Lower lobe of right lung (tissue), 2 donors: ENCODE data around the gene WDR3. TPM values are rescaled to one million over a fixed set of nuclear protein-coding genes. Genes with fewer than 3 reads are reported as not detected.

ENCODE experiments used
- ATAC-seq, 2 donors: fragments of 200-7000 bp; cut with Tn5 transposase; one replicate each; pipeline ENCODE4 v1.9.1; 2020 to 2022; ENCODE audit warnings: mild to moderate bottlenecking in 2 of 2, moderate library complexity in 2 of 2
- DNase-seq: peaks from one replicate; pipeline ENCODE4 v3.0.0-alpha.2; 2020
- H3K27ac ChIP-seq: fragments of 200-600 bp; one replicate; pipeline ENCODE4 v1.8.0; 2022
- H3K27me3 ChIP-seq: fragments of 200-600 bp; one replicate; pipeline ENCODE4 v1.8.0; 2022; ENCODE audit warnings: low read depth
- H3K36me3 ChIP-seq: fragments of 200-600 bp; one replicate; pipeline ENCODE4 v1.8.0; 2022; ENCODE audit warnings: mild to moderate bottlenecking
- H3K4me1 ChIP-seq: fragments of 200-600 bp; one replicate; pipeline ENCODE4 v1.8.0; 2022
- H3K4me3 ChIP-seq: fragments of 200-600 bp; one replicate; pipeline ENCODE4 v1.8.0; 2022; ENCODE audit warnings: mild to moderate bottlenecking
- H3K9me3 ChIP-seq: fragments of 200-600 bp; one replicate; pipeline ENCODE4 v1.8.0; 2022
- CTCF ChIP-seq: fragments of 200-600 bp; IDR thresholded peaks from one replicate; pipeline ENCODE4 v1.8.0; 2022; ENCODE audit warnings: antibody characterized with exemption, mild to moderate bottlenecking
- intact Hi-C: fragments of 100-400 bp; cut with DNase I; formaldehyde crosslinking; loops from one replicate; pipeline ENCODE4 v1.11.0; 2022
- total RNA-seq: library from RNA; stranded (reverse); fragmentation: NEBNext Ultra II Directional; extraction: Animal tissue kit (Norgen Biotek cat#: 25700); gene quantifications from one replicate; pipeline ENCODE4 v1.2.1, GENCODE V29; 2021
- donor health status: DM: no; HTN: yes; CAD: no; lungs with severe emphysema.

WDR3 gene
- total RNA-seq, 1 donor from 2014 or later: 19.3 TPM

DNA sequence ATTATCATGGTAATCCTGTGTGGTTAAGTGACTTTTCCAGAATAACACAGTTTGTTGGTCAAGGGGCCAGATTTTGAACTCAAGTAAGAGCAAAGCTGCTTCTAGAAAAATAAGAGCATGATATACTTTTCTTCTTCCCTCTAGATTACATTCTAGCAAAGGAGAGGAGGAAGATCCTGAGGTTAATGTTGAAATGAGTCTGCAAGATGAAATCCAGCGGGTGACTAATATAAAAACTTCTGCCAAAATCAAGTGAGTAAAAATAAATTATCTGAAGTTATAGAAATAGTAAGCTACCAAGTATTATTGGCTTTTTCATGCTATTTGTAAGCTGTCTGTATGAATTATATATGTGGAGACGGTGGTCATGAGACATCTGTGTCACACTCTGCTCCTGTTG lies 12.8 kb downstream of the WDR3 start:
- peaks cover 100% of the 10 kb centered on the region for H3K36me3 ChIP-seq
- H3K27me3 ChIP-seq: no peaks in the 10 kb centered on the region
- H3K4me1 ChIP-seq: no peaks in the 10 kb centered on the region
- no peak for ATAC-seq
- H3K4me3 ChIP-seq: no peak overlapping the region
- TF ChIP-seq CTCF: no peak
- H3K27ac ChIP-seq: no peak overlapping the region
- H3K9me3 ChIP-seq: no peaks in the 10 kb centered on the region
- DNase-seq: no peak
- intact Hi-C loops: no loop called here

GRCh38 chr1:117952386-117952785 lies 22.8 kb downstream of the WDR3 start:
- intact Hi-C loops: no loop called here
- Histone ChIP-seq H3K27me3 (no peaks in the 10 kb centered on the region), H3K36me3 (peaks cover 100% of the 10 kb centered on the region), H3K9me3 (no peaks in the 10 kb centered on the region), H3K4me1 (no peaks in the 10 kb centered on the region), H3K4me3 (no peak overlapping the region), H3K27ac (no peak overlapping the region)
- ATAC-seq (no peak), DNase-seq (no peak)
- no peak for TF ChIP-seq CTCF

DNA sequence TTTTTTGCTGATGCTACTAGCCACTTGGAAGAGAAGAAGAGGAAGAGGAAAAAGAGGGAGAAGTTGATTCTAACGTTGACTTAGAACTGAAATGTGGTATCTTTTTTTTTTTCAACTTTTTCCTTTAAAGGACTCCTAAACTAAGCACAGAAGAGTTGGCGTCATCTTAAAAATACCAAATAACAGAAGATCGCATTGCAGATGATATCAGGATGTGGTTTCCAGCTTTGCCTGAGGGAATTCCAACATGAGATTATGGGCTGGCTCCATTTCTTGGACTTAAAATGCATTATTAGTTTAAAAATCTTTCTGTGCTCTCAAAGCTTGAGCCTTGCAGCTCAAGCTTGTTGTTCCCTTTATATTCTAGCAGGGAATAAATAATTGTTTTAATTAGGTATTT lies 29.8 kb downstream of the WDR3 start:
- DNase-seq: no peak
- no peak for TF ChIP-seq CTCF
- H3K4me1 ChIP-seq: no peaks in the 10 kb centered on the region
- ATAC-seq: no peak
- H3K4me3 ChIP-seq: no peak overlapping the region
- H3K9me3 ChIP-seq: no peaks in the 10 kb centered on the region
- H3K27ac ChIP-seq: no peak overlapping the region
- peaks cover 80% of the 10 kb centered on the region for H3K36me3 ChIP-seq
- intact Hi-C loops: no loop called here
- no peaks in the 10 kb centered on the region for H3K27me3 ChIP-seq

GRCh38 chr1:117964290-117965038 lies 34.9 kb downstream of the WDR3 start:
- H3K9me3 ChIP-seq: no peaks in the 10 kb centered on the region
- DNase-seq (no peak), ATAC-seq (no peak)
- intact Hi-C loops: no loop called here
- peaks cover 29% of the 10 kb centered on the region for H3K36me3 ChIP-seq
- no peak overlapping the region for H3K27ac ChIP-seq
- H3K4me3 ChIP-seq: no peak overlapping the region
- no peak for TF ChIP-seq CTCF
- no peaks in the 10 kb centered on the region for H3K4me1 ChIP-seq
- H3K27me3 ChIP-seq: no peaks in the 10 kb centered on the region

DNA sequence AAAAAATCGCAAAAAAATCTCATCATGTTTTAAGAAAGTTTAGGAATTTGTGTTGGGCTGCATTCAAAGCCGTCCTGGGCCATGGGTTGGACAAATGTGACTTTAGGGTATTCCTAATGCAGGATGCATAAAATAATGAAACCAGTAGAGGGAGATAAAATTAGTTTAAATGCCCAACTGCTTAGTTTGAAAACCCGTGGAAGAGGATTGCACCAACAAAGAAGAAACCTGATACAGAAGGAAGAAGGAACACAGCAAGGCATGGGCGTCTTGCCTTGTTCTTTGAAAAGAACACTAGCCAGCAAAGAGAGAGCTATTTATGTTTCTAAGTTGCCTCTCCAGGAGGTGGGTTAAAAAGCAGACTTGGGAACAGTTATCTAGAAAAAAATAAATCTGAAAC lies 37.9 kb downstream of the WDR3 start:
- no peak for ATAC-seq
- H3K36me3 ChIP-seq: peaks cover 9% of the 10 kb centered on the region

More for the DNA sequence above, 37.9 kb downstream of the WDR3 start:
- intact Hi-C loops: no loop called here
- H3K4me3 ChIP-seq: no peak overlapping the region
- H3K27me3 ChIP-seq: no peaks in the 10 kb centered on the region
- H3K9me3 ChIP-seq: no peaks in the 10 kb centered on the region
- no peaks in the 10 kb centered on the region for H3K4me1 ChIP-seq
- H3K27ac ChIP-seq: no peak overlapping the region
- no peak for DNase-seq
- TF ChIP-seq CTCF: no peak
